Hepatocyte (in vitro differentiated cells): ENCODE data around the gene MCL1. TPM values are rescaled to one million over a fixed set of nuclear protein-coding genes. Genes with fewer than 3 reads are reported as not detected.
A peak's percentile ranks its signal among the peaks of the same experiment; 100 is the strongest.
"Not testable (repeated sequence)": the region's sequence is repeated elsewhere in the genome, so short reads cannot be mapped to it uniquely, and the experiment has no call there.

Source experiments
- DNase-seq: peaks from one replicate; pipeline ENCODE4 v3.0.0-alpha.2; 2016; ENCODE audit warnings: low spot score
- H2AFZ ChIP-seq: fragments of 200-600 bp; sonication (generic); 2 replicates; pipeline ENCODE4 v1.6.0; 2016; ENCODE audit warnings: antibody characterized with exemption, mild to moderate bottlenecking
- H3K27ac ChIP-seq: fragments of 200-600 bp; sonication (generic); 2 replicates; pipeline ENCODE4 v1.5.1; 2016; ENCODE audit warnings: mild to moderate bottlenecking
- H3K27me3 ChIP-seq: fragments of 200-600 bp; sonication (generic); 2 replicates; pipeline ENCODE4 v1.6.1; 2016
- H3K36me3 ChIP-seq: fragments of 200-600 bp; sonication (generic); replicated peaks from 2 replicates; pipeline ENCODE4 v1.5.1; 2016; ENCODE audit warnings: low read depth; ENCODE audit not compliant: insufficient read depth
- H3K4me1 ChIP-seq: fragments of 200-600 bp; sonication (generic); 2 replicates; pipeline ENCODE4 v1.5.1; 2016; ENCODE audit warnings: mild to moderate bottlenecking, moderate library complexity; ENCODE audit not compliant: insufficient read depth
- H3K4me2 ChIP-seq: fragments of 200-600 bp; sonication (generic); 2 replicates; pipeline ENCODE4 v1.6.0; 2016
- H3K4me3 ChIP-seq: fragments of 200-600 bp; sonication (generic); 2 replicates; pipeline ENCODE4 v1.5.1; 2016; ENCODE audit warnings: mild to moderate bottlenecking
- H3K79me2 ChIP-seq: fragments of 200-600 bp; sonication (generic); 2 replicates; pipeline ENCODE4 v1.6.0; 2017; ENCODE audit warnings: mild to moderate bottlenecking
- H3K9me2 ChIP-seq: fragments of 200-600 bp; sonication (generic); replicated peaks from 2 replicates; pipeline ENCODE4 v1.6.0; 2017; ENCODE audit warnings: mild to moderate bottlenecking; ENCODE audit not compliant: insufficient read depth
- H3K9me3 ChIP-seq: fragments of 200-600 bp; sonication (generic); 2 replicates; pipeline ENCODE4 v1.5.1; 2016; ENCODE audit warnings: low read depth, mild to moderate bottlenecking
- H4K20me1 ChIP-seq: fragments of 200-600 bp; sonication (generic); 2 replicates; pipeline ENCODE4 v1.6.0; 2016; ENCODE audit warnings: mild to moderate bottlenecking; ENCODE audit not compliant: insufficient read depth, poor library complexity, severe bottlenecking
- CTCF ChIP-seq: fragments of 200-600 bp; sonication (generic); IDR thresholded peaks from 2 replicates; pipeline ENCODE4 v1.5.1; 2016; ENCODE audit warnings: antibody characterized with exemption, mild to moderate bottlenecking; ENCODE audit not compliant: poor library complexity
- EZH2 ChIP-seq: fragments of 200-600 bp; sonication (generic); IDR thresholded peaks from 2 replicates; pipeline ENCODE4 v1.6.1; 2016; ENCODE audit warnings: antibody characterized with exemption, mild to moderate bottlenecking, borderline replicate concordance
- EZH2phosphoT487 ChIP-seq: fragments of 200-600 bp; sonication (generic); IDR thresholded peaks from one replicate; pipeline ENCODE4 v1.6.1; 2018; ENCODE audit warnings: antibody characterized with exemption, mild to moderate bottlenecking, low read depth, moderate library complexity; ENCODE audit not compliant: unreplicated experiment, severe bottlenecking
- WGBS: methylation state at CpG from one replicate; pipeline ENCODE4 v1.1.6; 2016; ENCODE audit warnings: low lambda C conversion rate; ENCODE audit errors: missing lambda C conversion rate; 5-methylcytosine and 5-hydroxymethylcytosine counted together
- polyA plus RNA-seq: library from polyadenylated mRNA; unstranded; fragments of >200 nt; fragmentation: Nextera tagmentation; extraction: Ambion mirVana; gene quantifications from 2 replicates; pipeline ENCODE4 v1.2.1, GENCODE V29; 2016
- total RNA-seq: library from RNA; depleted of rRNA; stranded (reverse); fragments of >200 nt; gene quantifications from 2 replicates; pipeline ENCODE4 v1.2.3, GENCODE V29; 2014

The MCL1 gene
- total and polyA plus RNA-seq, 2 experiments from 2014 or later, result 150 to 388 TPM

- H3K9me3 ChIP-seq, result no peaks in the 10 kb centered on the region
- H2AFZ ChIP-seq, result no peak overlapping the region
- H3K4me2 ChIP-seq, result peak overlapping the region; percentile 4
- no peaks in the 10 kb centered on the region for H3K36me3 ChIP-seq
- DNase-seq, result no peak
- H3K4me1 ChIP-seq, result peaks cover 12% of the 10 kb centered on the region
- no peaks in the 10 kb centered on the region for H4K20me1 ChIP-seq
- peak overlapping the region; percentile 92 for H3K27ac ChIP-seq
- no peaks in the 10 kb centered on the region for H3K27me3 ChIP-seq
- TF ChIP-seq EZH2 (no peak), CTCF (no peak), EZH2phosphoT487 (no peak)
- no peaks in the 10 kb centered on the region for H3K9me2 ChIP-seq
- peaks cover 22% of the 10 kb centered on the region for H3K79me2 ChIP-seq
- no peak overlapping the region for H3K4me3 ChIP-seq
- 84% methylated on average over 3 of the region's 3 CpGs for WGBS
Observed at GRCh38 chr1:150612014-150612345, 32.6 kb upstream of the MCL1 start.

GRCh38 chr1:150610576-150610975, 31.2 kb upstream of the MCL1 start:
- DNase-seq, result no peak
- 98% methylated on average over 4 of the region's 4 CpGs for WGBS
- Histone ChIP-seq H3K27ac (peak overlapping the region; percentile 92), H3K4me1 (peaks cover 12% of the 10 kb centered on the region), H3K27me3 (no peaks in the 10 kb centered on the region), H3K9me3 (no peaks in the 10 kb centered on the region), H3K9me2 (no peaks in the 10 kb centered on the region), H3K79me2 (peaks cover 30% of the 10 kb centered on the region), H3K4me3 (no peak overlapping the region), H2AFZ (no peak overlapping the region), H3K4me2 (peak overlapping the region; percentile 29), H3K36me3 (no peaks in the 10 kb centered on the region), H4K20me1 (no peaks in the 10 kb centered on the region)
- TF ChIP-seq EZH2 (no peak), CTCF (no peak), EZH2phosphoT487 (no peak)

- Histone ChIP-seq H3K9me2 (no peaks in the 10 kb centered on the region), H3K4me3 (no peak overlapping the region), H2AFZ (no peak overlapping the region), H3K27ac (peak overlapping the region; percentile 92), H4K20me1 (no peaks in the 10 kb centered on the region), H3K4me2 (no peak overlapping the region), H3K36me3 (no peaks in the 10 kb centered on the region), H3K79me2 (peaks cover 30% of the 10 kb centered on the region), H3K9me3 (no peaks in the 10 kb centered on the region), H3K4me1 (peaks cover 12% of the 10 kb centered on the region), H3K27me3 (no peaks in the 10 kb centered on the region)
- 76% methylated on average over 2 of the region's 2 CpGs for WGBS
- no peak for DNase-seq
- TF ChIP-seq CTCF (no peak), EZH2 (no peak), EZH2phosphoT487 (no peak)
Observed at GRCh38 chr1:150609732-150610131, 30.3 kb upstream of the MCL1 start.

GRCh38 chr1:150606463-150607142, 27.2 kb upstream of the MCL1 start:
- no peak for DNase-seq
- no peak overlapping the region for H3K27ac ChIP-seq

GRCh38 chr1:150605451-150605731, 26.0 kb upstream of the MCL1 start:
- not testable (repeated sequence) for H3K4me3 ChIP-seq, H3K36me3 ChIP-seq, H3K4me2 ChIP-seq, DNase-seq, H3K4me1 ChIP-seq, H3K27me3 ChIP-seq, H4K20me1 ChIP-seq, H2AFZ ChIP-seq, H3K9me2 ChIP-seq, H3K9me3 ChIP-seq
- Histone ChIP-seq H3K27ac (peak overlapping the region; percentile 90), H3K79me2 (peaks cover 27% of the 10 kb centered on the region)
- WGBS, result 100% methylated on average over 3 of the region's 3 CpGs

More at GRCh38 chr1:150606463-150607142, 27.2 kb upstream of the MCL1 start:
- Histone ChIP-seq H3K4me1 (peaks cover 11% of the 10 kb centered on the region), H3K9me3 (no peaks in the 10 kb centered on the region), H3K4me2 (no peak overlapping the region), H3K36me3 (no peaks in the 10 kb centered on the region), H3K9me2 (no peaks in the 10 kb centered on the region), H3K4me3 (no peak overlapping the region), H3K79me2 (peaks cover 30% of the 10 kb centered on the region), H3K27me3 (no peaks in the 10 kb centered on the region), H4K20me1 (no peaks in the 10 kb centered on the region), H2AFZ (no peak overlapping the region)
- 87% methylated on average over 7 of the region's 7 CpGs for WGBS
- TF ChIP-seq EZH2 (no peak), EZH2phosphoT487 (no peak), CTCF (no peak)
